Measurements from ENCODE around the gene PAPLN. TPM values are rescaled to one million over a fixed set of nuclear protein-coding genes. Genes with fewer than 3 reads are reported as not detected.

PAPLN gene
- total RNA-seq, 1 experiment from 2014 or later: 9.6 TPM

DNA sequence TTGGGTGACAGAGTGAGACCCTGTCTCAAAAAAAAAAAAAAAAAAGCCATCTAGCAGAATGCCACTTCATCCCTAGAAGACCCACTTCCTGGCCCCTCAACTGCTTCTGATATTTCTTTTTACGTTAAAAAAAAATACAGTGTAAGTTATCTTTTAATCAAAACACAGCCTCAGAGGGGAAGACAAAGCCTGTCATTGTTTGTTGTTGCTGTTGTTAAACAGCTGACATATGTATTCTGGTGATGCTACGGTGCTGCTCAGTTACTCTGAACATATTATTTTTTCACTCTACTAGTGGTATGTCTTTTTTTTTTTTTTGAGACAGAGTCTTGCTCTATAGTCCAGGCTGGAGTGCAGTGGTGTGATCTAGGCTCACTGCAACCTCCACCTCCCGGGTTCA lies 75.4 kb downstream of the PAPLN start:
- Histone ChIP-seq H3K4me2 (ENCODE audit: low read length) (no peak overlapping the region), H2AFZ (ENCODE audit: low read depth, low read length, poor library complexity, severe bottlenecking) (no peak overlapping the region), H3K9me2 (ENCODE audit: insufficient read depth) (no peaks in the 10 kb centered on the region), H3K36me3 (ENCODE audit: control insufficient read depth in 1 of 2, insufficient read depth in 2 of 2, low read length in 2 of 2) (no peaks in the 10 kb centered on the region), H3K79me2 (ENCODE audit: insufficient read depth, low read length) (no peaks in the 10 kb centered on the region), H3K4me1 (ENCODE audit: control insufficient read depth in 1 of 2, insufficient read depth in 2 of 2, low read length in 2 of 2) (peaks cover 0 to 5% of the 10 kb centered on the region in 2 experiments; a peak in 2 of 4 replicates), H3K27ac (ENCODE audit: low read depth, low read length) (no peak overlapping the region), H3K4me3 (replicated peaks in 1 of 2; ENCODE audit: low read depth in 1 of 2, low read length in 2 of 2) (no peak overlapping the region), H3K9ac (ENCODE audit: low read length) (no peak overlapping the region), H3K27me3 (ENCODE audit: insufficient read depth, low read length) (no peaks in the 10 kb centered on the region), H4K20me1 (ENCODE audit: insufficient read depth) (no peaks in the 10 kb centered on the region), H3K9me3 (ENCODE audit: control insufficient read depth in 1 of 2, insufficient read depth in 1 of 2, low read depth in 1 of 2, low read length in 2 of 2) (no peaks in the 10 kb centered on the region)
- CTCF ChIA-PET: interaction anchor here (0.9 kb wide), 1 partner anchor 18 kb away, joined by 4 read pairs; no protein-coding TSS in a partner anchor
- ATAC-seq (no peak), DNase-seq (ENCODE audit: low read depth, low spot score) (no peak)
- POLR2A ChIA-PET: no interaction called here
- intact Hi-C loops (cut with micrococcal nuclease): no loop called here
- no TSS peak for BruUV-seq (replicated peaks)
- TF ChIP-seq CBX3 (IDR thresholded peaks at IDR 0.05; ENCODE audit: low read depth) (no peak), EZH2phosphoT487 (IDR thresholded peaks at IDR 0.05; ENCODE audit: borderline replicate concordance) (no peak), CEBPB (IDR thresholded peaks at IDR 0.05; ENCODE audit: low read depth) (no peak), SIN3A (IDR thresholded peaks at IDR 0.05; ENCODE audit: low read depth) (no peak), TCF7L2 (IDR thresholded peaks at IDR 0.05; ENCODE audit: borderline replicate concordance, extremely low read depth, insufficient read depth, insufficient read length) (no peak), RAD21 (IDR thresholded peaks at IDR 0.05; ENCODE audit: low read depth) (no peak), ELF1 (IDR thresholded peaks at IDR 0.05; ENCODE audit: borderline replicate concordance, low read depth) (no peak), ZNF274 (IDR thresholded peaks at IDR 0.05; ENCODE audit: low read depth, low read length) (no peak), ZFX (IDR thresholded peaks at IDR 0.05) (no peak), JUND (IDR thresholded peaks at IDR 0.05) (no peak), EZH2 (IDR thresholded peaks at IDR 0.05) (no peak), POLR2AphosphoS5 (IDR thresholded peaks at IDR 0.05; ENCODE audit: low read depth, low read length) (no peak), YY1 (IDR thresholded peaks at IDR 0.05; ENCODE audit: extremely low read depth, insufficient replicate concordance, low read depth, low read length) (no peak)
- TF ChIP-seq, protein P1, sequence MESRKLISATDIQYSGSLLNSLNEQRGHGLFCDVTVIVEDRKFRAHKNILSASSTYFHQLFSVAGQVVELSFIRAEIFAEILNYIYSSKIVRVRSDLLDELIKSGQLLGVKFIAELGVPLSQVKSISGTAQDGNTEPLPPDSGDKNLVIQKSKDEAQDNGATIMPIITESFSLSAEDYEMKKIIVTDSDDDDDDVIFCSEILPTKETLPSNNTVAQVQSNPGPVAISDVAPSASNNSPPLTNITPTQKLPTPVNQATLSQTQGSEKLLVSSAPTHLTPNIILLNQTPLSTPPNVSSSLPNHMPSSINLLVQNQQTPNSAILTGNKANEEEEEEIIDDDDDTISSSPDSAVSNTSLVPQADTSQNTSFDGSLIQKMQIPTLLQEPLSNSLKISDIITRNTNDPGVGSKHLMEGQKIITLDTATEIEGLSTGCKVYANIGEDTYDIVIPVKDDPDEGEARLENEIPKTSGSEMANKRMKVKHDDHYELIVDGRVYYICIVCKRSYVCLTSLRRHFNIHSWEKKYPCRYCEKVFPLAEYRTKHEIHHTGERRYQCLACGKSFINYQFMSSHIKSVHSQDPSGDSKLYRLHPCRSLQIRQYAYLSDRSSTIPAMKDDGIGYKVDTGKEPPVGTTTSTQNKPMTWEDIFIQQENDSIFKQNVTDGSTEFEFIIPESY (IDR thresholded peaks at IDR 0.05; ENCODE audit: extremely low read depth, insufficient replicate concordance, low read length): no peak
- TF ChIP-seq, protein P2, sequence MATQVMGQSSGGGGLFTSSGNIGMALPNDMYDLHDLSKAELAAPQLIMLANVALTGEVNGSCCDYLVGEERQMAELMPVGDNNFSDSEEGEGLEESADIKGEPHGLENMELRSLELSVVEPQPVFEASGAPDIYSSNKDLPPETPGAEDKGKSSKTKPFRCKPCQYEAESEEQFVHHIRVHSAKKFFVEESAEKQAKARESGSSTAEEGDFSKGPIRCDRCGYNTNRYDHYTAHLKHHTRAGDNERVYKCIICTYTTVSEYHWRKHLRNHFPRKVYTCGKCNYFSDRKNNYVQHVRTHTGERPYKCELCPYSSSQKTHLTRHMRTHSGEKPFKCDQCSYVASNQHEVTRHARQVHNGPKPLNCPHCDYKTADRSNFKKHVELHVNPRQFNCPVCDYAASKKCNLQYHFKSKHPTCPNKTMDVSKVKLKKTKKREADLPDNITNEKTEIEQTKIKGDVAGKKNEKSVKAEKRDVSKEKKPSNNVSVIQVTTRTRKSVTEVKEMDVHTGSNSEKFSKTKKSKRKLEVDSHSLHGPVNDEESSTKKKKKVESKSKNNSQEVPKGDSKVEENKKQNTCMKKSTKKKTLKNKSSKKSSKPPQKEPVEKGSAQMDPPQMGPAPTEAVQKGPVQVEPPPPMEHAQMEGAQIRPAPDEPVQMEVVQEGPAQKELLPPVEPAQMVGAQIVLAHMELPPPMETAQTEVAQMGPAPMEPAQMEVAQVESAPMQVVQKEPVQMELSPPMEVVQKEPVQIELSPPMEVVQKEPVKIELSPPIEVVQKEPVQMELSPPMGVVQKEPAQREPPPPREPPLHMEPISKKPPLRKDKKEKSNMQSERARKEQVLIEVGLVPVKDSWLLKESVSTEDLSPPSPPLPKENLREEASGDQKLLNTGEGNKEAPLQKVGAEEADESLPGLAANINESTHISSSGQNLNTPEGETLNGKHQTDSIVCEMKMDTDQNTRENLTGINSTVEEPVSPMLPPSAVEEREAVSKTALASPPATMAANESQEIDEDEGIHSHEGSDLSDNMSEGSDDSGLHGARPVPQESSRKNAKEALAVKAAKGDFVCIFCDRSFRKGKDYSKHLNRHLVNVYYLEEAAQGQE (IDR thresholded peaks at IDR 0.05; ENCODE audit: low read depth): no peak
- TF ChIP-seq, protein P3, sequence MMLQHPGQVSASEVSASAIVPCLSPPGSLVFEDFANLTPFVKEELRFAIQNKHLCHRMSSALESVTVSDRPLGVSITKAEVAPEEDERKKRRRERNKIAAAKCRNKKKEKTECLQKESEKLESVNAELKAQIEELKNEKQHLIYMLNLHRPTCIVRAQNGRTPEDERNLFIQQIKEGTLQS (IDR thresholded peaks at IDR 0.05): no peak
- RAD21 ChIA-PET (ENCODE audit: low non-redundant PET in 1 of 2, low total read pairs in 2 of 2, uncharacterized antibody in 2 of 2, unreplicated experiment in 2 of 2): interaction anchor here in 1 of 2 experiments (0.7 kb wide), 1 partner anchor 156 kb away, joined by 3 read pairs; no protein-coding TSS in a partner anchor
